Measurements from ENCODE around the gene MGAT4C. TPM values are rescaled to one million over a fixed set of nuclear protein-coding genes. Genes with fewer than 3 reads are reported as not detected.

Gene MGAT4C
- polyA plus RNA-seq, 1 donor (not counting 4 experiments of a cell fraction or from before 2014, with no cell fraction given), result not detected

GRCh38 chr12:86230516-86231146 lies 25.6 kb downstream of the MGAT4C start:
- Histone ChIP-seq H3K79me2 (ENCODE audit: control insufficient read depth, insufficient read depth, low read length) (no peaks in the 10 kb centered on the region), H3K9me1 (ENCODE audit: control insufficient read depth, extremely low read depth, insufficient read depth, low read length) (no peaks in the 10 kb centered on the region), H3K4me1 (ENCODE audit: control insufficient read depth, extremely low read depth, insufficient read depth, low read length) (no peaks in the 10 kb centered on the region), H3K27me3 (ENCODE audit: control insufficient read depth, extremely low read depth, insufficient read depth, low read length) (no peaks in the 10 kb centered on the region), H2AFZ (ENCODE audit: control insufficient read depth, low read length) (no peak overlapping the region), H3K9me3 (ENCODE audit: control insufficient read depth, low read depth, low read length) (no peaks in the 10 kb centered on the region), H4K20me1 (ENCODE audit: control insufficient read depth, extremely low read depth, insufficient read depth, low read length) (no peaks in the 10 kb centered on the region), H3K9ac (ENCODE audit: control insufficient read depth, extremely low read depth, insufficient read depth, low read length) (no peak overlapping the region), H3K4me2 (ENCODE audit: control insufficient read depth, extremely low read depth, insufficient read depth, low read depth, low read length) (no peak overlapping the region), H3K4me3 (ENCODE audit: control insufficient read depth in 2 of 3, extremely low read depth in 1 of 3, insufficient read depth in 2 of 3, low read depth in 1 of 3, low read length in 3 of 3) (no peak overlapping the region), H3K27ac (ENCODE audit: control insufficient read depth, insufficient read depth, low read length) (no peak overlapping the region), H3K36me3 (ENCODE audit: control insufficient read depth in 2 of 2, extremely low read depth in 1 of 2, insufficient read depth in 2 of 2, low read length in 2 of 2) (no peaks in the 10 kb centered on the region)
- TF ChIP-seq EZH2 (IDR thresholded peaks at IDR 0.05; ENCODE audit: low read length), result no peak
- no peak for TF ChIP-seq CTCF (optimal IDR thresholded peaks at IDR 0.05 in 1 of 3, IDR thresholded peaks at IDR 0.05 in 1 of 3, conservative IDR thresholded peaks at IDR 0.05 in 1 of 3; ENCODE audit: extremely low read depth in 1 of 3, insufficient read depth in 2 of 3, low read length in 3 of 3)
- FAIRE-seq (no peak), DNase-seq (ENCODE audit: low read depth, low spot score) (no peak)
- dilution Hi-C loops (cut with MboI; ENCODE audit: extremely low pct_ligation_motif_present, low sequenced_read_pairs), result no loop called here

GRCh38 chr12:86229772-86230171 lies 26.4 kb downstream of the MGAT4C start:
- H2AFZ ChIP-seq (ENCODE audit: control insufficient read depth, low read length), result no peak overlapping the region
- no peak for TF ChIP-seq CTCF (optimal IDR thresholded peaks at IDR 0.05 in 1 of 3, IDR thresholded peaks at IDR 0.05 in 1 of 3, conservative IDR thresholded peaks at IDR 0.05 in 1 of 3; ENCODE audit: extremely low read depth in 1 of 3, insufficient read depth in 2 of 3, low read length in 3 of 3)
- no peak for TF ChIP-seq EZH2 (IDR thresholded peaks at IDR 0.05; ENCODE audit: low read length)
- no peak overlapping the region for H3K4me3 ChIP-seq (ENCODE audit: control insufficient read depth in 2 of 3, extremely low read depth in 1 of 3, insufficient read depth in 2 of 3, low read depth in 1 of 3, low read length in 3 of 3)
- dilution Hi-C loops (cut with MboI; ENCODE audit: extremely low pct_ligation_motif_present, low sequenced_read_pairs), result no loop called here
- H3K4me1 ChIP-seq (ENCODE audit: control insufficient read depth, extremely low read depth, insufficient read depth, low read length), result no peaks in the 10 kb centered on the region
- H4K20me1 ChIP-seq (ENCODE audit: control insufficient read depth, extremely low read depth, insufficient read depth, low read length), result no peaks in the 10 kb centered on the region
- no peaks in the 10 kb centered on the region for H3K79me2 ChIP-seq (ENCODE audit: control insufficient read depth, insufficient read depth, low read length)
- H3K27me3 ChIP-seq (ENCODE audit: control insufficient read depth, extremely low read depth, insufficient read depth, low read length), result no peaks in the 10 kb centered on the region
- H3K36me3 ChIP-seq (ENCODE audit: control insufficient read depth in 2 of 2, extremely low read depth in 1 of 2, insufficient read depth in 2 of 2, low read length in 2 of 2), result no peaks in the 10 kb centered on the region
- no peak overlapping the region for H3K4me2 ChIP-seq (ENCODE audit: control insufficient read depth, extremely low read depth, insufficient read depth, low read depth, low read length)
- H3K9ac ChIP-seq (ENCODE audit: control insufficient read depth, extremely low read depth, insufficient read depth, low read length), result no peak overlapping the region
- no peaks in the 10 kb centered on the region for H3K9me3 ChIP-seq (ENCODE audit: control insufficient read depth, low read depth, low read length)
- H3K9me1 ChIP-seq (ENCODE audit: control insufficient read depth, extremely low read depth, insufficient read depth, low read length), result no peaks in the 10 kb centered on the region
- DNase-seq (ENCODE audit: low read depth, low spot score) (no peak), FAIRE-seq (no peak)
- no peak overlapping the region for H3K27ac ChIP-seq (ENCODE audit: control insufficient read depth, insufficient read depth, low read length)
